ENCODE results near the gene ISL1. TPM values are rescaled to one million over a fixed set of nuclear protein-coding genes. Genes with fewer than 3 reads are reported as not detected.

The ISL1 gene
- total RNA-seq, 1 experiment from 2014 or later, result 1.3 TPM

DNA sequence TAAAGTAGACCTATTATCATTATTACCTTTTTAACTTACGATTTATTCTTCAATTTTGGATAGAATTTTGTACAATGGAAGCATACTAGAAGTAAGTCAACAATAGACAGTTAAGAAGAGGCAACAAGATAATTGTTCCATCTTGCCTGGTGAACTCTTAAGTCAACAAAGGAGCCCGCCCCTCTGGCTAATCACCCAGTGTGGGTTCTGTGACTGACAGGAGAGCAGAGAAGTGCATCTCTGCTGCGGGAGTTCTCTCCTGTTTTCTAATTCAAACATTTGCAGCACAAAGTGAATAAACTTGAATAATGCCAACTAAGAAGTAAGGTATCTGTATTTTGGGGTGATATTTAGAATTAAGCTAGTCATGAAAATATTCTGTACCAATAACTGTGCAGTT lies 6.7 kb upstream of the ISL1 start:
- DNase-seq (ENCODE audit: low read depth, low spot score), result no peak
- Histone ChIP-seq H3K4me2 (ENCODE audit: low read length) (no peak overlapping the region), H3K79me2 (ENCODE audit: insufficient read depth, low read length) (no peaks in the 10 kb centered on the region), H4K20me1 (ENCODE audit: insufficient read depth) (no peaks in the 10 kb centered on the region), H3K27ac (ENCODE audit: low read depth, low read length) (no peak overlapping the region), H3K9me2 (ENCODE audit: insufficient read depth) (no peaks in the 10 kb centered on the region), H3K9ac (ENCODE audit: low read length) (no peak overlapping the region), H3K4me1 (ENCODE audit: control insufficient read depth in 1 of 2, insufficient read depth in 2 of 2, low read length in 2 of 2) (no peaks in the 10 kb centered on the region), H3K4me3 (replicated peaks in 1 of 2; ENCODE audit: low read depth in 1 of 2, low read length in 2 of 2) (no peak overlapping the region), H3K9me3 (ENCODE audit: control insufficient read depth in 1 of 2, insufficient read depth in 1 of 2, low read depth in 1 of 2, low read length in 2 of 2) (no peaks in the 10 kb centered on the region), H3K36me3 (ENCODE audit: control insufficient read depth in 1 of 2, insufficient read depth in 2 of 2, low read length in 2 of 2) (no peaks in the 10 kb centered on the region), H2AFZ (ENCODE audit: low read depth, low read length, poor library complexity, severe bottlenecking) (no peak overlapping the region), H3K27me3 (ENCODE audit: insufficient read depth, low read length) (no peaks in the 10 kb centered on the region)
- RAD21 ChIA-PET (ENCODE audit: low non-redundant PET in 1 of 2, low total read pairs in 2 of 2, uncharacterized antibody in 2 of 2, unreplicated experiment in 2 of 2), result no interaction called here
- POLR2A ChIA-PET, result no interaction called here
- TF ChIP-seq, protein P1, sequence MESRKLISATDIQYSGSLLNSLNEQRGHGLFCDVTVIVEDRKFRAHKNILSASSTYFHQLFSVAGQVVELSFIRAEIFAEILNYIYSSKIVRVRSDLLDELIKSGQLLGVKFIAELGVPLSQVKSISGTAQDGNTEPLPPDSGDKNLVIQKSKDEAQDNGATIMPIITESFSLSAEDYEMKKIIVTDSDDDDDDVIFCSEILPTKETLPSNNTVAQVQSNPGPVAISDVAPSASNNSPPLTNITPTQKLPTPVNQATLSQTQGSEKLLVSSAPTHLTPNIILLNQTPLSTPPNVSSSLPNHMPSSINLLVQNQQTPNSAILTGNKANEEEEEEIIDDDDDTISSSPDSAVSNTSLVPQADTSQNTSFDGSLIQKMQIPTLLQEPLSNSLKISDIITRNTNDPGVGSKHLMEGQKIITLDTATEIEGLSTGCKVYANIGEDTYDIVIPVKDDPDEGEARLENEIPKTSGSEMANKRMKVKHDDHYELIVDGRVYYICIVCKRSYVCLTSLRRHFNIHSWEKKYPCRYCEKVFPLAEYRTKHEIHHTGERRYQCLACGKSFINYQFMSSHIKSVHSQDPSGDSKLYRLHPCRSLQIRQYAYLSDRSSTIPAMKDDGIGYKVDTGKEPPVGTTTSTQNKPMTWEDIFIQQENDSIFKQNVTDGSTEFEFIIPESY (IDR thresholded peaks at IDR 0.05; ENCODE audit: extremely low read depth, insufficient replicate concordance, low read length), result no peak
- TF ChIP-seq TCF7L2 (IDR thresholded peaks at IDR 0.05; ENCODE audit: borderline replicate concordance, extremely low read depth, insufficient read depth, insufficient read length) (no peak), ELF1 (IDR thresholded peaks at IDR 0.05; ENCODE audit: borderline replicate concordance, low read depth) (no peak), EGR1 (IDR thresholded peaks at IDR 0.05; ENCODE audit: low read depth) (no peak), SRF (IDR thresholded peaks at IDR 0.05; ENCODE audit: low read depth) (no peak), REST (IDR thresholded peaks at IDR 0.05; ENCODE audit: low read depth) (no peak), CTCF (IDR thresholded peaks at IDR 0.05 in 2 of 3, conservative IDR thresholded peaks at IDR 0.05 in 1 of 3; ENCODE audit: borderline replicate concordance in 1 of 3, insufficient read depth in 1 of 3, low read depth in 2 of 3, low read length in 2 of 3) (no peak), ATF3 (IDR thresholded peaks at IDR 0.05) (no peak), POLR2A (IDR thresholded peaks at IDR 0.05; ENCODE audit: borderline replicate concordance, extremely low read depth, insufficient read depth, insufficient read length) (no peak), CBX3 (IDR thresholded peaks at IDR 0.05; ENCODE audit: low read depth) (no peak), EZH2phosphoT487 (IDR thresholded peaks at IDR 0.05; ENCODE audit: borderline replicate concordance) (no peak), FOSL1 (IDR thresholded peaks at IDR 0.05; ENCODE audit: low read depth) (no peak), EZH2 (IDR thresholded peaks at IDR 0.05) (no peak), SP1 (IDR thresholded peaks at IDR 0.05; ENCODE audit: low read depth) (no peak), RAD21 (IDR thresholded peaks at IDR 0.05; ENCODE audit: low read depth) (no peak), JUND (IDR thresholded peaks at IDR 0.05) (no peak), ZNF274 (IDR thresholded peaks at IDR 0.05; ENCODE audit: low read depth, low read length) (no peak), YY1 (IDR thresholded peaks at IDR 0.05; ENCODE audit: extremely low read depth, insufficient replicate concordance, low read depth, low read length) (no peak), POLR2AphosphoS5 (IDR thresholded peaks at IDR 0.05; ENCODE audit: low read depth, low read length) (no peak)
- CTCF ChIA-PET, result no interaction called here
- intact Hi-C loops (cut with micrococcal nuclease), result no loop called here
- no peak for ATAC-seq
- BruUV-seq (replicated peaks), result no TSS peak

Data from HCT116 (cell line).